Measurements from ENCODE around the gene CAMSAP1.

CAMSAP1 gene

DNA sequence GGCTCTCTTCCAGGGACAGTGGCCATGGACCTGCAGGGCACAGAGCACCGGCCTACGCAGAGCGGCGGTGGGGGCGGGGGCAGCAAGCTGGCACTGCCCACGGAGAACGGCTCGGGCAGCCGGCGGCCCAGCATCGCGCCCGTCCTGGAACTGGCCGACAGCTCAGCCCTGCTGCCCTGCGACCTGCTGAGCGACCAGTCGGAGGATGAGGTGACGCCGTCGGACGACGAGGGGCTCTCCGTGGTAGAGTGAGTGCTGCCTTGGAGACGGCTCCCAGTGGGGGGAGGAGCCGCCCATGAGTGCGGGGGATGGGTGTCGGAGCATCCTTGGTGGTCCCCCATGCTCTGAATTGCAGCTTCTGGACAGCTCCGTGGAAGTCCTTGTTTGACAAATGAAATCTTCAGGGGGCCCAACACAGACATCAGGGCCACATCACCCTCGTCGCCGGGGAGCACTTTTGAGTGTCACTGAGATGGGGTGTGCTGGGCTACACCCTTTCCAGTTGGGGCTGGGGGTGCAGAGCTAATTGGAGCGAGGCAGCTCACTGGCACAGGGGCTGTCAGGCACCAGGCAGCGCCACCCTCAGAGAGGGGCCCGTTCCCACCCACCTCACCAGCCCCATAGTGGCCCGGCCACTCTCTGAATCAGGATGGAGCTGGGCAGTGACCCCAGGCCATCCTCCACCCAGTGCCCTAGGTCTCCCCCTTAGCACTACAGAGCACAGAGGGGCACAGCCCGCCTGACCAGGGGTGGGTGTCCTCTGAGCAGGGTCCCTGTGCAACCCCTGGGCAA, 134.4 kb downstream of the CAMSAP1 start:
- DNase-seq = no peak

- DNase-seq = no peak
Observed at GRCh38 chr9:135772056-135772646, 135.2 kb downstream of the CAMSAP1 start.

- no peak for DNase-seq
Observed at GRCh38 chr9:135771401-135772051, 135.8 kb downstream of the CAMSAP1 start.

DNA sequence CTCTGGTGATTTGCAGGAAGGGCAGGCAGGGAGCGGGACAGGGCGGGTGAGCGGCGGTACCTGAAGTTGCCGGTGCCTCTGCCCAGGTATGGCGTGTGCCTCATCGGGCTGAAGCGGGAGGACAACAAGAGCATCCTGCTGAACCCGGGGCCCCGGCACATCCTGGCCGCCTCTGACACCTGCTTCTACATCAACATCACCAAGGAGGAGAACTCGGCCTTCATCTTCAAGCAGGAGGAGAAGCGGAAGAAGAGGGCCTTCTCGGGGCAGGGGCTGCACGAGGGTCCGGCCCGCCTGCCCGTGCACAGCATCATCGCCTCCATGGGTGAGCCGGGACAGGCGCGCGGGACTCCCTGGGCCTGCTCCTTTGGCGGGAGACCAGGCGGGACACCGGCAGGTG, 136.6 kb downstream of the CAMSAP1 start:
- DNase-seq = no peak

- no peak for DNase-seq
Observed at GRCh38 chr9:135770203-135770535, 137.2 kb downstream of the CAMSAP1 start.

GRCh38 chr9:135769489-135770202, 137.7 kb downstream of the CAMSAP1 start:
- no peak for DNase-seq

GRCh38 chr9:135768516-135769218, 138.7 kb downstream of the CAMSAP1 start:
- no peak for DNase-seq

DNA sequence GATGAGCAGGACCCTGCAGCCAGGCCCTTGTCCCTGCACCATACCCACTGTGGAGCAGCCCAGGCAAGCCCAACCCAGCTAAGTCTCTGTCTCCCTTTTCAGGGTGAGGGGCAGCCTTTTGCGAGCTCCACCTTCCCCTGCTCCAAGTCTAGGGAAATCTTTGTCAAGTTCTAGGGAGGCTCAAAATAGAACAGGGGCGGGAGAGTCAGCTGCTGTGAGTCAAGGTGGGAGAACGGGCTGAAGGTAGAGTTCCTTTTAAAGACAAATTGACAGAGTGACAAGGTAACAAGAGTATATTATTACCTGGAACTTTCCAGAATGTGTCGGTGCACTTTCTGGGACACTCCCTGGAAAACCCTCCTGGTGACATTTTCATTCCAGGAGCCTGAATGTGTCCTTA, 140.6 kb downstream of the CAMSAP1 start:
- DNase-seq = no peak

GRCh38 chr9:135766251-135766650, 141.1 kb downstream of the CAMSAP1 start:
- peak; percentile 2 for DNase-seq

- no peak for DNase-seq
Observed at GRCh38 chr9:135765416-135765815, 141.9 kb downstream of the CAMSAP1 start.

GRCh38 chr9:135764731-135765130, 142.6 kb downstream of the CAMSAP1 start:
- DNase-seq = no peak

DNA sequence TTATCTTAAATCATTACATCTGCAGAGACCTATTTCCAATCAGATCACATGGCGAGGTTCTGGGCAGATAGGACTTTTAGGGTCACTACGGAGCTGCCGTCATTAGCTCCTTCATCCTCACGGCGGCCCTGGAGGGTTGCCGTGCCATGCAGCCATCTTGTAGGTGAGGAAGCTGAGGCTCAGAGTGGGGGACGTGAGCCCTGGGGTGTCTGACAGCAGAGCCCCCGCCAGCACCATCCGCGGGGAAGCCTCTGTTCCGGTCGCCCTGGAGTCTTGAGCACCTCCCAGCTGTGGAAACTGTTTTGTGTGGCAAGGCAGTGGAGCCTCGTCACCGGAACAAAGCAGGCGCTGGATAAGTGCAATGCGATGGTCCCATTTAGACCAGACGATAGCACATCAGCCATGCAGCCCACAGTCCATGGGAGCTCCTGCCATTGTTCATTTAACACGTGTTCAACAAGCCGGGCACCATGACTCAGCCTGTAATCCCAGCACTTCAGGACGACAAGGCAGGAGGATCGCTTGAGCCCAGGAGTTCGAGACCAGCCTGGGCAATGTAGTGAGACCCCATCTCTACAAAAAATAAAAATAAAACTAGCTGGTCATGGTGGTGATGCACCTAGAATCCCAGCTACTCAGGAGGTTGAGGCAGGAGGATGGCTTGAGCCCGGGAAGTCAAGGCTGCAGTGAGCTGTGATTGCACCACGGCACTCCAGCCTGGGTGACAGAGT, 143.5 kb downstream of the CAMSAP1 start:
- DNase-seq = no peak

DNA sequence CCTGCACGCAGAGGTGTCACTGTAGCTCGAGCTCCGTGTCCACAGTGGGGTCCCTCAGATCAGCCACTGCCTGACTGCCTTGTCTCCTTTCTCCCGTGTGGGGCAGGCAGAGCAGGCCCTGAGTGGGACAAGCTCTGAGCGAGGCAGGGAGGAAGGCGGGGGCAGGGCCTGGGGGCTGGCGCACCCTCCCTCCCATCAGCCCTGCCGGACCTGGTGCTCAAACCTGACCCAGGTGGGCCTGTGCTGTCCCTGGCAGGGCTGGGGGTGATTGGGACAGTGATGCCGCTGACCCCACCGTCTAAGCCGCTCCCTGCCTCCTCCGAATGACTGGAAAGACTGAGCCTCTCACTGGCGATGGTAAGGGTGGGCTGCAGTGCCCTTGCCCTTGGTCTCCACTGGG, 144.4 kb downstream of the CAMSAP1 start:
- DNase-seq = no peak

GRCh38 chr9:135761845-135762168, 145.5 kb downstream of the CAMSAP1 start:
- no peak for DNase-seq

GRCh38 chr9:135761150-135761844, 146.0 kb downstream of the CAMSAP1 start:
- no peak for DNase-seq

- no peak for DNase-seq
Observed at GRCh38 chr9:135760465-135760864, 146.9 kb downstream of the CAMSAP1 start.

GRCh38 chr9:135759676-135760300, 147.6 kb downstream of the CAMSAP1 start:
- no peak for DNase-seq

- no peak for DNase-seq
Observed at GRCh38 chr9:135758870-135759269, 148.5 kb downstream of the CAMSAP1 start.

All from fibroblast of skin of back (primary cell).